Heart left ventricle (tissue), 16 donors: ENCODE data around the gene OTOGL. TPM values are rescaled to one million over a fixed set of nuclear protein-coding genes. Genes with fewer than 3 reads are reported as not detected.

Experiments used
- ATAC-seq, 4 donors: fragments of 200-7000 bp; cut with Tn5 transposase; one replicate each; pipeline ENCODE4 v1.9.1; 2020 to 2022; ENCODE audit warnings: moderate library complexity in 4 of 4, mild to moderate bottlenecking in 3 of 4, moderate number of reproducible peaks in 1 of 4
- DNase-seq, 5 donors: peaks; one replicate each; pipeline ENCODE4 v3.0.0-alpha.2; 2020
- H3K27ac ChIP-seq, 12 donors: fragments of 200-600 bp; sonication (generic) in 4 of 12; one replicate each; pipeline versions ENCODE4 v1.5.0 to v1.8.0; 2016 to 2022; ENCODE audit warnings: mild to moderate bottlenecking in 2 of 12
- H3K27me3 ChIP-seq, 9 donors: fragments of 200-600 bp; sonication (generic) in 2 of 9; one replicate each; pipeline versions ENCODE4 v1.5.1 to v1.8.0; 2016 to 2022; ENCODE audit warnings: mild to moderate bottlenecking in 3 of 9
- H3K36me3 ChIP-seq, 9 donors: fragments of 200-600 bp; sonication (generic) in 2 of 9; one replicate each; pipeline versions ENCODE4 v1.5.0 to v1.8.0; 2018 to 2022; ENCODE audit warnings: mild to moderate bottlenecking in 2 of 9
- H3K4me1 ChIP-seq, 12 donors: fragments of 200-600 bp; sonication (generic) in 4 of 12; one replicate each; pipeline versions ENCODE4 v1.5.0 to v1.8.0; 2016 to 2022; ENCODE audit warnings: mild to moderate bottlenecking in 3 of 12
- H3K4me3 ChIP-seq, 12 donors: fragments of 200-600 bp; sonication (generic) in 4 of 12; one replicate each; pipeline versions ENCODE4 v1.5.0 to v1.8.0; 2017 to 2022; ENCODE audit warnings: mild to moderate bottlenecking in 9 of 12, moderate library complexity in 4 of 12
- H3K9me3 ChIP-seq, 12 donors: fragments of 200-600 bp; sonication (generic) in 4 of 12; one replicate each; pipeline versions ENCODE4 v1.5.0 to v1.8.0; 2016 to 2022; ENCODE audit warnings: mild to moderate bottlenecking in 1 of 12
- CTCF ChIP-seq, 12 donors: fragments of 200-600 bp; sonication (generic) in 4 of 12; IDR thresholded peaks; one replicate each; pipeline versions ENCODE4 v1.5.0 to v1.8.0; 2018 to 2022; ENCODE audit warnings: antibody characterized with exemption in 12 of 12, mild to moderate bottlenecking in 5 of 12
- POLR2A ChIP-seq, 2 donors: fragments of 450-650 bp; IDR thresholded peaks; one replicate each; pipeline ENCODE4 v1.6.1; 2017; ENCODE audit warnings: antibody characterized with exemption in 2 of 2, mild to moderate bottlenecking in 2 of 2, moderate library complexity in 2 of 2
- WGBS, 4 donors: extraction: QIAGEN DNeasy Blood & Tissue Kit in 2 of 4; methylation state at CpG; one replicate each; pipeline versions ENCODE4 v1.1.5 to v1.1.7; 2013 to 2018; 5-methylcytosine and 5-hydroxymethylcytosine counted together
- intact Hi-C, 10 donors: fragments of 100-400 bp; cut with DNase I; formaldehyde crosslinking; loops; one replicate each; pipeline versions ENCODE4 v1.11.1 to v1.14.2; 2022
- polyA plus RNA-seq, 2 donors: library from polyadenylated mRNA; stranded (reverse); fragments of 200-250 nt; gene quantifications; one replicate each; pipeline ENCODE4 v1.2.3, GENCODE V29; 2013
- total RNA-seq, 9 donors: library from RNA; depleted of rRNA in 2 of 9; stranded (reverse); fragments of >200 nt in 2 of 9; fragmentation: NEBNext Ultra II Directional in 3 of 9; extraction: Animal tissue kit (Norgen Biotek cat#: 25700) in 3 of 9; gene quantifications; one replicate each; pipeline versions ENCODE4 v1.1.0 to v1.2.4, GENCODE V29; 2016 to 2023
- donor health status: ischemic (EF 13 %, LVEDD 7.1; RV severe dilation, severe dysfunction).
- donor health status: healthy with polysubstance abuse.
- donor health status: DM: no; HTN: yes; CAD: no.
- donor health status: DM: no; HTN: no; CAD: no.
- donor health status: ischemic (EF 25% LVEDD 6.9; RV normal size, moderate dysfunction).
- donor health status: ischemic (EF 25% LVEDD 5.7; RV mildly dilated, moderate dysfunction).
- donor health status: healthy.
- donor health status: DM: yes; HTN: yes; CAD: no.
- donor health status: ischemic (EF 35%, LVEDD 5.7; RV mildly dilated, moderate dysfunction).
- donor health status: nonischemic (EF 11% LVEDD 7.7; RV severe dilation, severe dysfunction).
- donor health status: DM: yes; HTN: yes; CAD: no.
- donor health status: PGD.
- donor health status: ischemic (EF 29% LVEDD 5.4; RV normal size, mild dysfunction).
- donor health status: nonischemic (EF 23%, LVEDD 6.1; RV moderate dilation, normal function).

The OTOGL gene
- total and polyA plus RNA-seq, 11 donors = 0.05 to 1.3 (median 0.27) TPM

GRCh38 chr12:80195737-80196136 lies 96.4 kb downstream of the OTOGL start:
- DNase-seq (no peak), ATAC-seq (no peak)
- H3K27ac ChIP-seq = peak overlapping the region in 1 of 12 donors; percentile 5
- H3K9me3 ChIP-seq = no peaks in the 10 kb centered on the region
- H3K4me3 ChIP-seq = no peak overlapping the region
- H3K27me3 ChIP-seq = no peaks in the 10 kb centered on the region
- 80 to 94% (median 90%) methylated on average over 2 of the region's 2 CpGs for WGBS, 4 donors
- intact Hi-C loops = loop anchor here (1.0 to 10.0 kb wide), 7 partner anchors 72 to 569 kb away; no protein-coding TSS in a partner anchor
- H3K4me1 ChIP-seq = peaks cover 0 to 5% (median 0%) of the 10 kb centered on the region in 12 donors
- TF ChIP-seq POLR2A (IDR thresholded peaks at IDR 0.05) (no peak), CTCF (IDR thresholded peaks at IDR 0.05) (no peak)
- H3K36me3 ChIP-seq = no peaks in the 10 kb centered on the region

- WGBS, 4 donors = 86 to 98% (median 92%) methylated on average over 2 of the region's 2 CpGs
- no peak overlapping the region for H3K27ac ChIP-seq
- H3K27me3 ChIP-seq = no peaks in the 10 kb centered on the region
- DNase-seq (no peak), ATAC-seq (no peak)
- peaks cover 0 to 5% (median 0%) of the 10 kb centered on the region in 12 donors for H3K4me1 ChIP-seq
- TF ChIP-seq CTCF (IDR thresholded peaks at IDR 0.05) = no peak
- no peak for TF ChIP-seq POLR2A (IDR thresholded peaks at IDR 0.05)
- no peak overlapping the region for H3K4me3 ChIP-seq
- intact Hi-C loops = loop anchor here in 4 of 10 donors (5.0 to 10.0 kb wide), 4 partner anchors 71 to 568 kb away; no protein-coding TSS in a partner anchor
- H3K9me3 ChIP-seq = no peaks in the 10 kb centered on the region
- no peaks in the 10 kb centered on the region for H3K36me3 ChIP-seq
Measured at GRCh38 chr12:80196419-80196818, 97.1 kb downstream of the OTOGL start.

- no peak overlapping the region for H3K4me3 ChIP-seq
- ATAC-seq (no peak), DNase-seq (no peak)
- no peaks in the 10 kb centered on the region for H3K4me1 ChIP-seq
- no peaks in the 10 kb centered on the region for H3K27me3 ChIP-seq
- no peak overlapping the region for H3K27ac ChIP-seq
- intact Hi-C loops = loop anchor here in 4 of 10 donors (5.0 to 10.0 kb wide), 4 partner anchors 68 to 566 kb away; no protein-coding TSS in a partner anchor
- no peak for TF ChIP-seq POLR2A (IDR thresholded peaks at IDR 0.05)
- TF ChIP-seq CTCF (IDR thresholded peaks at IDR 0.05) = no peak
- WGBS, 4 donors = 93 to 99% (median 96%) methylated on average over 1 of the region's 1 CpG
- H3K36me3 ChIP-seq = no peaks in the 10 kb centered on the region
- no peaks in the 10 kb centered on the region for H3K9me3 ChIP-seq
Measured at GRCh38 chr12:80198782-80199337, 99.5 kb downstream of the OTOGL start.

GRCh38 chr12:80199931-80200330 lies 100.6 kb downstream of the OTOGL start:
- H3K27me3 ChIP-seq = no peaks in the 10 kb centered on the region
- DNase-seq (no peak), ATAC-seq (no peak)
- no peak overlapping the region for H3K27ac ChIP-seq
- TF ChIP-seq CTCF (IDR thresholded peaks at IDR 0.05) (no peak), POLR2A (IDR thresholded peaks at IDR 0.05) (no peak)
- no peak overlapping the region for H3K4me3 ChIP-seq
- H3K9me3 ChIP-seq = no peaks in the 10 kb centered on the region
- intact Hi-C loops = loop anchor here in 4 of 10 donors (5.0 to 10.0 kb wide), 4 partner anchors 67 to 565 kb away; no protein-coding TSS in a partner anchor
- H3K36me3 ChIP-seq = no peaks in the 10 kb centered on the region
- no peaks in the 10 kb centered on the region for H3K4me1 ChIP-seq
